Left hindlimb (tissue), 1 donor: ENCODE measurements around the gene RLN1.
"Not testable (repeated sequence)": the region's sequence is repeated elsewhere in the genome, so short reads cannot be mapped to it uniquely, and the experiment has no call there.

Experiments
- DNase-seq: peaks from one replicate; pipeline ENCODE4 v3.0.0-alpha.2; 2018

The RLN1 gene

GRCh38 chr9:5321058-5321457 lies 18.6 kb downstream of the RLN1 start:
- no peak for DNase-seq

DNA sequence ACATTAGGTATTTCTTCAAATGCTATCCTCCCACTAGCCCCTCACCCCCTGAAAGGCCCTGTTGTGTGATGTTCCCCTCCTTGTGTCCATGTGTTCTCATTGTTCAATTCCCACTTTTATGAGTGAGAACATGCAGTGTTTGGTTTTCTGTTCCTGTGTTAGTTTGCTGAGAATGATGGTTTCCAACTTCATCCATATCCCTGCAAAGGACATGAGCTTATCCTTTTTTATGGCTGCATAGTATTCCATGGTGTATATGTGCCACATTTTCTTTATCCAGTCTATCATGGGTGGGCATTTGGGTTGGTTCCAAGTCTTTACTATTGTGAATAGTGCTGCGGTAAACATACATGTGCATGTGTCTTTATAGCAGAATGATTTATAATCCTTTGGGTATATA lies 23.3 kb downstream of the RLN1 start:
- not testable (repeated sequence) for DNase-seq

DNA sequence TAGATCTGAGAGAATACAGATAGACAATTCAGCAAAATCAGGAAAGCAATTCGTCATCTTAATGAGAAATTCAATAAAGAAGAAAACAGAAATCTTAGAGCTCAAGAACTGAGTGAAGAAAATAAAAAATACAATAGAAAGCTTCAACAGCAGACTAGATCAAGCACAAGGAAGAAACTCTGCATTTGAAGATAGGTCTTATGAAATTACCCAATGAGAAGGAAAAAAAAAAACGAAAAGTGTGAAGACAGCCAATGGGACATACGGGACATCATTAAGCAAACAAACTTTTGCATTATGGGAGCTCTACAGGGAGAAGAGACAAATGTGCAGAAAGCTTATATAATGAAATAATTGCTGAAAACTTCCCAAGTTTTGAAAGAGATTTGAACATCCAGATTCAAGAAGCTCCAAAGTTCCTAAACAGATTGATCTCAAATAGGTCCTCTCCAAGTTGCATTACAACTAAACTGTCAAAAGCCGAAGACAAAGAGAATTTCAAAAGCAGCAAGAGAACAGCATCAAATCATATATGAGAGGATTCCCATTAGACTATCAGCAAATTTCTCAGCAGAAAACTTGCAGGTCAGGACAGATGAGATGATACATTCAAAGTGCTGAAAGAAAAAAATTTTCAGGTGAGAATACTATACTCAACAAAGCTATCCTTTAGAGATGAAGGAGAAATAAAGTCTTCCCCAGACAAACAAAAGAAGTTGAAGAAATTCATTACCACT lies 24.3 kb downstream of the RLN1 start:
- no peak for DNase-seq

DNA sequence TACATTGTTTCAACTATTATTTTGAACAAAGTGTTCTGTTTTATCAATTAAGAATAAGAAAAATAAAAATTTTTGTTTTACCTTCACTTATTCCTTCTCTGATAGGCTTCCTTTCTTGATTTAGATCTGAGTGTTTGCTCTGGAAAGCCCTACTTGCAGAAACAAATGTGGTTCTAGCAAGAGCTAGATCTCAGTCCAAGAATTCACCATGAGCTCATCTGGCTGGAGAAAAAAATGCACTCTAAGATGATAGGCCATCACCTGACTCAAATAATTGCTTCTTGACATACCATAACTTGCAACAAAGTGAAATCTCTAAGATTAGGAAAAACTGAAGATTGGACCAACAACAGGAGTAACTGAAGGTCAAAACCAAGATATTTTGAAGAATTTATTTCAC lies 28.8 kb downstream of the RLN1 start:
- no peak for DNase-seq

DNA sequence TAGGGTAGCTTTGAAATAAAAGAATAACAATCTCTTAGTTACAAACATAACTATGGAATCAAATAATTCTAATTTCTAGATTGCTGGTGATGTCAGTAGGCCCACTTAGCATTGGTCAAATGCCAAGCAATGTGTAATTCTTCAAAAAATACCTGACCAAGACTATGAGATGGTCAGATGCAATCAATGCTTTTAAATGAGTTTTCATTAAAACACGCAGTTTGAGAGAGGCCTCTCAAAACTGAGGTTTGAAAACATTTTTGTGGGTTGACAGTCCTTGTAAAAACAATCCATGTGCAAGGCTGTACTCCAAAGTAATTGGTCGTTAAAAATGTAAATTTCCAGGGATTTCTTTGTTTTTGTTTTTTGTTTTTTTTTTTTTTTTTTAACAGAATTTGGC lies 33.9 kb downstream of the RLN1 start:
- no peak for DNase-seq

- not testable (repeated sequence) for DNase-seq
These were observed 35.6 kb downstream of the RLN1 start, which contains the start of gene RLN2 for GRCh38 chr9:5303840-5304795. Gene RLN2, minus strand, starts transcription at chr9:5304716. Its CDS starts 136 bp downstream, at chr9:5304580.

DNA sequence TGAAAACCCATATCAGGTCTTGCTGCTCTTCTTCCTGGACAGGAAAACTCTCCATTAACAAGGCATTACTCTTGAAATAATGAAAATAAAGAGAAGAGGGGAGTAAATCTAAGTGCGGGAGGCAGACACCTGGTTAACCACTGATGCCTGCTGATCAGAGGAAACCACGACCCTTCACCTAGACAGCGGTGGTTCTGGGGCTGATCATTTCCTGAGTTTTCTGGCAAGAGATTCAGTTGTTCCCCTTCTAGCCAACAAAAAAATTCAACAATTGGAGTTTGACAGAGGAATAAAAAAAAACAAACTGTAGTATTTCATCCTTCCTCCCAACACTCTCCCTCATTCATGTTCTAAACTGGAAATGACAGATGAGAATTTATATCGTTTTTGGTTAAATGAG lies 38.1 kb downstream of the RLN1 start:
- no peak for DNase-seq

GRCh38 chr9:5292141-5292540 lies 47.5 kb downstream of the RLN1 start:
- DNase-seq: no peak

GRCh38 chr9:5288591-5288990 lies 51.1 kb downstream of the RLN1 start:
- DNase-seq: no peak

GRCh38 chr9:5286262-5286661 lies 53.4 kb downstream of the RLN1 start:
- DNase-seq: no peak
